ENCODE results near the gene CDC37. TPM values are rescaled to one million over a fixed set of nuclear protein-coding genes. Genes with fewer than 3 reads are reported as not detected.

Gene CDC37
- total RNA-seq, 1 experiment from 2014 or later, result 188 TPM

DNA sequence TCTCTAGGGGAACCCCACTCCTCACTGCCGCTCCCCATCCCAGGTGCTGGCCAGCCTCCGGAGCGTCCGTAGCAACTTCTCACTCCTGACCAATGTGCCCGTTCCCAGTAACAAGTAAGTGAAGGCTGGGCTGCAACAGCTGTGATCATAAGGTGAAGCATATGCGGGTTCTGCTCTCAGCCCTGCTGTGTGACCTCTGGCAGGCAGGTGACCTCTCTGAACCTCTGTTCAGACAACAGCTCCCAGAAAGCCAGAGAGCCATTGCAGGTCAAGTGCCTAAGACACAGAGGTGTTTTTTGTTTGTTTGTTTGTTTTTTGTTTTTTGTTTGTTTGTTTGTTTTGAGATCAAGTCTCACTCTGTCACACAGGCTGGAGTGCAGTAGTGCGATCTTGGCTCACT, 45.7 kb upstream of the CDC37 start:
- DNase-seq (ENCODE audit: unreplicated experiment), result no peak
- ChIA-PET POLR2A (interaction anchor here (0.6 kb wide), 1 partner anchor 207 kb away, joined by 3 read pairs; no protein-coding TSS in a partner anchor), CTCF (interaction anchor here (0.7 kb wide), 1 partner anchor 35 kb away, joined by 3 read pairs; no protein-coding TSS in a partner anchor)
- no peaks in the 10 kb centered on the region for H3K9me3 Mint-ChIP-seq (ENCODE audit: unreplicated experiment)
- no peaks in the 10 kb centered on the region for H3K4me1 Mint-ChIP-seq (ENCODE audit: insufficient read depth, unreplicated experiment)
- no peak overlapping the region for H3K4me3 Mint-ChIP-seq (ENCODE audit: unreplicated experiment)
- intact Hi-C loops (cut with micrococcal nuclease), result no loop called here
- TF ChIP-seq CTCF (IDR thresholded peaks at IDR 0.05; ENCODE audit: unreplicated experiment), result no peak
- H3K36me3 Mint-ChIP-seq (ENCODE audit: insufficient read depth, unreplicated experiment), result no peaks in the 10 kb centered on the region
- no TSS peak for BruUV-seq (replicated peaks)
- H3K27ac Mint-ChIP-seq (ENCODE audit: low read depth, unreplicated experiment), result no peak overlapping the region
- peaks cover 8% of the 10 kb centered on the region for H3K27me3 Mint-ChIP-seq (ENCODE audit: insufficient read depth, unreplicated experiment)

GRCh38 chr19:10442698-10443097, 39.4 kb upstream of the CDC37 start:
- no peak overlapping the region for H3K4me3 Mint-ChIP-seq (ENCODE audit: unreplicated experiment)
- DNase-seq (ENCODE audit: unreplicated experiment), result no peak
- no TSS peak for BruUV-seq (replicated peaks)
- intact Hi-C loops (cut with micrococcal nuclease), result no loop called here
- H3K27me3 Mint-ChIP-seq (ENCODE audit: insufficient read depth, unreplicated experiment), result peaks cover 2% of the 10 kb centered on the region
- no peak overlapping the region for H3K27ac Mint-ChIP-seq (ENCODE audit: low read depth, unreplicated experiment)
- ChIA-PET CTCF (no interaction called here), POLR2A (no interaction called here)
- H3K9me3 Mint-ChIP-seq (ENCODE audit: unreplicated experiment), result no peaks in the 10 kb centered on the region
- TF ChIP-seq CTCF (IDR thresholded peaks at IDR 0.05; ENCODE audit: unreplicated experiment), result no peak
- H3K36me3 Mint-ChIP-seq (ENCODE audit: insufficient read depth, unreplicated experiment), result peaks cover 6% of the 10 kb centered on the region
- H3K4me1 Mint-ChIP-seq (ENCODE audit: insufficient read depth, unreplicated experiment), result no peaks in the 10 kb centered on the region

GRCh38 chr19:10439588-10439987, 36.2 kb upstream of the CDC37 start:
- BruUV-seq (replicated peaks), result no TSS peak
- H3K27me3 Mint-ChIP-seq (ENCODE audit: insufficient read depth, unreplicated experiment), result no peaks in the 10 kb centered on the region
- ChIA-PET POLR2A (no interaction called here), CTCF (no interaction called here)
- H3K4me3 Mint-ChIP-seq (ENCODE audit: unreplicated experiment), result no peak overlapping the region
- H3K36me3 Mint-ChIP-seq (ENCODE audit: insufficient read depth, unreplicated experiment), result peaks cover 6% of the 10 kb centered on the region
- intact Hi-C loops (cut with micrococcal nuclease), result no loop called here
- H3K27ac Mint-ChIP-seq (ENCODE audit: low read depth, unreplicated experiment), result no peak overlapping the region
- DNase-seq (ENCODE audit: unreplicated experiment), result no peak
- H3K9me3 Mint-ChIP-seq (ENCODE audit: unreplicated experiment), result no peaks in the 10 kb centered on the region
- H3K4me1 Mint-ChIP-seq (ENCODE audit: insufficient read depth, unreplicated experiment), result no peaks in the 10 kb centered on the region
- no peak for TF ChIP-seq CTCF (IDR thresholded peaks at IDR 0.05; ENCODE audit: unreplicated experiment)

GRCh38 chr19:10433131-10433536, 29.8 kb upstream of the CDC37 start:
- BruUV-seq (replicated peaks), result no TSS peak
- TF ChIP-seq CTCF (IDR thresholded peaks at IDR 0.05; ENCODE audit: unreplicated experiment), result no peak
- H3K4me3 Mint-ChIP-seq (ENCODE audit: unreplicated experiment), result no peak overlapping the region
- H3K36me3 Mint-ChIP-seq (ENCODE audit: insufficient read depth, unreplicated experiment), result peaks cover 6% of the 10 kb centered on the region
- ChIA-PET CTCF (interaction anchor here (0.6 to 4.6 kb wide), 2 partner anchors 10 to 25 kb away, joined by 5 to 21 read pairs; no protein-coding TSS in a partner anchor), POLR2A (no interaction called here)
- peaks cover 34% of the 10 kb centered on the region for H3K27me3 Mint-ChIP-seq (ENCODE audit: insufficient read depth, unreplicated experiment)
- no peak overlapping the region for H3K27ac Mint-ChIP-seq (ENCODE audit: low read depth, unreplicated experiment)
- no peaks in the 10 kb centered on the region for H3K9me3 Mint-ChIP-seq (ENCODE audit: unreplicated experiment)
- H3K4me1 Mint-ChIP-seq (ENCODE audit: insufficient read depth, unreplicated experiment), result peaks cover 5% of the 10 kb centered on the region
- no peak for DNase-seq (ENCODE audit: unreplicated experiment)
- intact Hi-C loops (cut with micrococcal nuclease), result no loop called here

Measured in MCF 10A (cell line).